Activated CD4-positive, CD25-positive, alpha-beta regulatory T cell treated with anti-CD3 and anti-CD28 coated beads, Interleukin-2, amount 50 U/mL, for 24 hours (primary cell): ENCODE results near the gene TNFRSF12A.
A peak's percentile ranks its signal among the peaks of the same experiment; 100 is the strongest.
"Not testable (repeated sequence)": the region's sequence is repeated elsewhere in the genome, so short reads cannot be mapped to it uniquely, and the experiment has no call there.

Experiments
- ATAC-seq, 2 donors: fragments of 150-1000 bp; cut with Tn5 transposase; one replicate each; pipeline ENCODE4 v1.10.0; 2021; ENCODE audit warnings: mild to moderate bottlenecking in 1 of 2, moderate library complexity in 1 of 2

TNFRSF12A gene

DNA sequence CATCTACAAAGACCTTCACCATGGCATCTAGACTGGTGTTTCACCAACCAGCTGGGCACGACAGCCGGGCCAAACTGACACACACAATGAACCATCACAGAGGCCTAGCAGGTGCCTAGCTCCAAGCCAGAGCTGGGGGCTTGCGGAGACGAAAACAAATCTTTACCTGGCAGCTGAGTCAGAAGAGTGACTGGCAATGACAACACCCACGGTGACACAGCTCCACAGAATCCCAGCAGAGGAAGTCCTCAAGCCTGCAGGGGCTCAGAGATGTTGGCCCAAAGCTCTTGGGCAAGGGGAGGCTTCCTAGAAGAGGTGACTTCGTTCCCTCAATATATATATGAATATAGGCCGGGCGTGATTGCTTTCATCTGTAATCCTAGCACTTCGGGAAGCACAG lies 31.3 kb downstream of the TNFRSF12A start:
- ATAC-seq: no peak

DNA sequence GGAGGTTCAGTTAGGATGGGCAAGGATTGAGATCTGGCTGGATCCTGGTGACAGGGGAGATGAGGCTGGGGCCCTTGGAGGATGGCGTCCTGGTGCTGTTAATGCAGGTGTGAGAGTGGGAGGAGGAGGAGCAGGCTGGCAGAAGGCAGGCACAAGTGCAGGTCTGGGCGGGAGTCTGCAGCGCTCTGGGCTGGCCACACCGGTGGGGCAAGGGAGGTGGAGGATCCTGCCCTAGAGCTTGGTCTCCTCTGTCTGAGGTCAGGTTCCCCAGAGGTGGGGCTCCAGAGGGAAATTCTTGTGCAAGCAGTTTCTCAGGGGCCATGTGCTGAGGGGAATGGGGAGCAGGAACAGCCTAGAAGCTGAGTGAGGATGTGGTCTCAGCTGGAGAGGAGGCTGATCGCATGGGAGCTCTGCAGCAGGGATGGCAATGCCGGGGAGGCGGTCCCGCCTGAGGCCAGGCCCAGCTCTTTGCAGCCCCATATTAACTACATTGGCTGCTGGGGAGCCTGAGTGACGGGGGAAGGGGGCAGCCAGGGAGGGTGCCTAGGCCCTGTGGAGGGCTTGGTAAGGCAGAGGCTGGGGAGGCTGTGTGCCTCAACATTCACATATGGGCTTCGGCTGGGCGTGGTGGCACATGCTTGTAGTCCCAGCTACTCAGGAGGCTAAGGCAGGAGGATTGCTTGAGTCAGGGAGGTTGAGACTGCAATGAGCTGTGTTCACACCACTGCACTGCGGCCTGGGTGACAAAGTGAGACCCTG lies 32.6 kb downstream of the TNFRSF12A start:
- peak; percentile 69 to 70 for ATAC-seq

DNA sequence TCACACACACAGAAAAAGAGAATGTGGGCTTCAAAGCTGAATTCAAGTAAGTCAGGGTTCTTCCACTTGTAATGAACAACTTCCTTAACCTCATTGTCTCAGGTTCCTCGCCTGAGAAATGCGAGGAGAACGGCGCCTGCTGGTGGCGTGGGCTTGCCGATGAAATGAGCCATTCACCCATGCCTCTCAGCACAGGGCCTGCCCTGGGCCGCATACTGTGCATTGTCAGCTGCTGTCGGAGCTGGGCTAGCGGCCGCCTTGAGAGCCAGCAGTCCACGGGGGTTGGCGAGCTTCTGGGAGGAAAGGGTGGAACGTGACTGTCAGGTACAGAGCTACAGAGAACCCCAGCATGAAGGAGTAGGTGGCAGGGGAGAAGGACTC lies 33.2 kb downstream of the TNFRSF12A start:
- peak; percentile 64 to 66 for ATAC-seq

DNA sequence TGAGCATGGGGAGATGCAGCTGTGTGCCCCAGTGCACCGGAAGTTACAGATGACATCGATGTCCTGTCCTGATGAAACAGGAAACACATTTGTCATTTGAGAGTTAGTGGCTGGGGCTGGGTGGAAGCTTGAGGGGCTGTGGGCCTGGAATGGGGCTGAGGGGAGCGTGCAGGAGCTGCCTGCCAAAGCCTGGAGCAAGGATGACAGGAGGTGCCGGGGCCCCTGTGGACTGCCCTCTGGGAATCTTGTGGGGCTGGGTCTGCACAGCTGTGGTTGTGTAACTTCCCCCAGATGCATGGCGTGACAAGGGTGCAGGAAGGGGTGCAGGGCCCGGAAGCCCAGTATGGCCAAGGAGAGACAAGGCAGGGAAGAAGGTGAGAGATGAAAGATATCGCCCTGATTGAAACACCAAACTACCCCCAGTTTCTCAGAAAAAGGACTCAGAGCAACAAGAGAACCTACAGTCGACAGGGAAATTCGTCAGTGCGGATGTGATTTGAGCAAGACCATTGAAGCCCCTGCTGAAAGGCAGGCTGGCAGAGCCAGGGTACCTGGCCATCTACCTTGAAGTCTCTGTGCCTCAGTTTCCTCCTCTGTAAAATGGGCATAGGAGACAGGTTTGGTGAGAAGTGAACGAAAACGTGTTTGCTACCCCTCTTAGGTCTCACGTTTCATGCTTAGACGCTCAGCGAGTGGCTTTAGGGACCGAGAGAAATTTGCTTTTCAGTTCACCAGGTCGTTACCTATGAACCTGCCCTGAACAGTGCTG lies 35.0 kb downstream of the TNFRSF12A start:
- no peak for ATAC-seq

GRCh38 chr16:3055734-3056115 lies 35.6 kb downstream of the TNFRSF12A start:
- ATAC-seq: not testable (repeated sequence)

DNA sequence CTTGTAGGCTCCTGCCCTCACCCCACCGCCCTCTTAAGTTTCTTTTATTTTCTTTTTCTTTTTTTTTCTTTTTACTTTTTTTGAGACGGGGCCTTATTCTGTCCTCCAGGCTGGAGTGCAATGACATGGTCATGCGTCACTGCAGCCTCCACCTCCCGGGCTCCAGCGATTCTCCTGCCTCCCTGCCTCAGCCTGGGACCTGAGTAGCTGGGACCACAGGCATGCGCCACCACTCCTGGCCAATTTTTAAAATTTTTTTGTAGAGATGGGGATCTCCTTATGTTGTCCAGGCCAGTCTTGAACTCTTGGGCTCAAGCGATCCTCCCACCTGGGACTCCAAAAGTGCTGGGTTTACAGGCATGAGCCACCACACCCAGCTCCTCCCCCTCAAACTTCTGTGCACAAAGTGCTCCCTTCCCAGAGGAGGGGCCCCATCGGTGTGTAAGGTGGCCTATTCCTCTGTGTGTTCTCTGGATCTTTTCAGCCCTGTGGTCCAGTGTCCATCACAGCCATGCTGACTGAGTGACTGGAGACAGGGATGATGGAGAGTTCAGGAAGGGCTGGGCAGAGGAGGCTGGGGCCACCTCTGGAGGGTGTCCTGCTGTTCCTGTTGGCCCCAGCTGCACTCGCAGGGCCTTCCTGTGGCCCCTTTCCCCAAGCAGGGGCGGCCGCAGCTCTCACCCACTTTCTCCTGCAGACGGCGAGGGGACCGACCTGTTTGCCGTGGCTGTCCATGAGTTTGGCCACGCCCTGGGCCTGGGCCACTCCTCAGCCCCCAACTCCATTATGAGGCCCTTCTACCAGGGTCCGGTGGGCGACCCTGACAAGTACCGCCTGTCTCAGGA lies 36.4 kb downstream of the TNFRSF12A start:
- ATAC-seq: no peak

- no peak for ATAC-seq
Observed at GRCh38 chr16:3057181-3058138, 37.3 kb downstream of the TNFRSF12A start.

DNA sequence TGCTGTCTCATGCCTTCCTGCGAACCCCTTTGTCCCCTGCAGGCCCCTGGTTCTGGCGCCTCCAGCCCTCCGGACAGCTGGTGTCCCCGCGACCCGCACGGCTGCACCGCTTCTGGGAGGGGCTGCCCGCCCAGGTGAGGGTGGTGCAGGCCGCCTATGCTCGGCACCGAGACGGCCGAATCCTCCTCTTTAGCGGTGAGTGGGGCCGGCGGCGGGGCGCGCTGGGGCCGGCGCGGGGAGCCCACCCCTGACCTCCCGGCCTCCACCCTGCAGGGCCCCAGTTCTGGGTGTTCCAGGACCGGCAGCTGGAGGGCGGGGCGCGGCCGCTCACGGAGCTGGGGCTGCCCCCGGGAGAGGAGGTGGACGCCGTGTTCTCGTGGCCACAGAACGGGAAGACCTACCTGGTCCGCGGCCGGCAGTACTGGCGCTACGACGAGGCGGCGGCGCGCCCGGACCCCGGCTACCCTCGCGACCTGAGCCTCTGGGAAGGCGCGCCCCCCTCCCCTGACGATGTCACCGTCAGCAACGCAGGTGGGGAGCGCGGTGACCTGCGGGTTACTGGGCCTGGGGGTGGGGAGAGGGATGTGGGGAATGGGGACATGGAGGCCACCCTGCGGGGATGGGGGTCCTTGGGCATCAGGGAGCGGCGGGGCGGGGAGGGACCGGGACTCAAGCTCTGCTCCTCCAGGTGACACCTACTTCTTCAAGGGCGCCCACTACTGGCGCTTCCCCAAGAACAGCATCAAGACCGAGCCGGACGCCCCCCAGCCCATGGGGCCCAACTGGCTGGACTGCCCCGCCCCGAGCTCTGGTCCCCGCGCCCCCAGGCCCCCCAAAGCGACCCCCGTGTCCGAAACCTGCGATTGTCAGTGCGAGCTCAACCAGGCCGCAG lies 38.2 kb downstream of the TNFRSF12A start:
- peak; percentile 50 to 51 for ATAC-seq

- ATAC-seq: peak; percentile 89
Observed at GRCh38 chr16:3059041-3059722, 39.0 kb downstream of the TNFRSF12A start.

GRCh38 chr16:3059723-3060242 lies 39.6 kb downstream of the TNFRSF12A start:
- no peak for ATAC-seq

DNA sequence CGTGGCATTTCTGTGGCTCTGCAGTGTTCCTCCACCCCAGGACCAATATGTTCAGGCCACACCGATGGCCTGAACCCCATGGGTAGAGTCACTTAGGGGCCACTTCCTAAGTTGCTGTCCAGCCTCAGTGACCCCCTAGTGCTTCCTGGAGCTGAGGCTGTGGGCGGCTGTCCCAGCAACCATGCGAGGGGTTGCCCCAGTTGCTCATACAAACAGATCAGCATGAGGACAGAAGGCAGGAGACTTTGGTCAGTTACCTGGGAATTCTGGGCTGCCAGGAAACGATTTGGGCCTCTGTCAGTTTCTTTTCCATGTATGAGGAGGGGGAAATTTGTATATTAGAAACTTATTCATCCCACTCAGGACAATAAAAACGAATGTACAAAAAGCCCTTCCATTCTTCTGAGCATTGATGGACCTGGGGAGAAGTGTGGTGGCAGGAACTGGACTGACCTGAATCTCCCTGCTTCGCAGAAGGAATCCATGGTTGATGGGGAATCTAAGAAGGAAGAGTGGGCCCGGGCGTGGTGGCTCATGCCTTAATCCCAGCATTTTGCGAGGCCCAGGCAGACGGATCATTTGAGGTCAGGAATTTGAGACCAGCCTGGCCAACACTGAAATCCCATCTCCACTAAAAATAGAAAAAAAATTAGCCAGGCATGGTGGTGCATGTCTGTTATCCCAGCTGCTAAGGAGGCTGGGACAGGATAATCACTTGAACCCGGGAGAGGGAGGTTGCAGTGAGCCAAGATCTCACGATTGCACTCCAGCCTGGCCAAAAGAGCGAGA lies 40.4 kb downstream of the TNFRSF12A start:
- ATAC-seq: no peak

GRCh38 chr16:3062553-3062952 lies 42.4 kb downstream of the TNFRSF12A start:
- ATAC-seq: no peak

DNA sequence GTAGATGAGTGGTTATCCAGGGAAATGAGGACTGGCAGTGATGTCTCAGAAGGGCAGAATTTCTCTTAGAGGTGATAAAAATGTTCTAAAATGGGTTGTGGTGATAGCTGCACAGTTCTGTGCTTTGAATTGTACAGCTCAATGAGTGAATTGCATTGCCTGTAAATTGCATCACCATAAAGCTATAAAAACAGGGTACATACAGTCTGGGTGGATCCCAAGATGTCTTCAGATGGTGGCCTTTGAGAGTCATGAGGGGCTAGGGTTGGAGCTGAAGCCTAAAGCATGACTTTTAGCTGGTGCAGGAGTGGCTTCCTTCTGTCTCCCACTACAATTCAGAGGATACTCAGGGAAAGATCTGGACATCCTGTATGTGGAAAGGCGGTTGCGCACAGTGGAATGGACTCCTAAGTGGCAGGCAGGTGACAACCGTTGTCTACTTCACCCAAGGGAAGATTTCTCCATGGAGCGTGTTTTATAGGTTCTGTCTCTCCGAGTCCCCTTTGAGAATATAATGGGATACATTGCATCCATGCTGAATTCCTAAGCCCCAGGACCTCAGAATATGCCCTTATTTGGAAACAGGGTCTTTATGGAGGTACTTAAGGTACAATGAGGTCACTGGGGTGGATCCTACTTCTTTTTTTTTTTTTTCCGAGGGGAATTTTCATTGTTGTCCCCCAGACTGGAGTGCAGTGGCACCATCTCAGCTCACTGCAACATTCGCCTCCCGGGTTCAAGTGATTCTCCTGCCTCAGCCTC lies 43.6 kb downstream of the TNFRSF12A start:
- ATAC-seq: no peak

DNA sequence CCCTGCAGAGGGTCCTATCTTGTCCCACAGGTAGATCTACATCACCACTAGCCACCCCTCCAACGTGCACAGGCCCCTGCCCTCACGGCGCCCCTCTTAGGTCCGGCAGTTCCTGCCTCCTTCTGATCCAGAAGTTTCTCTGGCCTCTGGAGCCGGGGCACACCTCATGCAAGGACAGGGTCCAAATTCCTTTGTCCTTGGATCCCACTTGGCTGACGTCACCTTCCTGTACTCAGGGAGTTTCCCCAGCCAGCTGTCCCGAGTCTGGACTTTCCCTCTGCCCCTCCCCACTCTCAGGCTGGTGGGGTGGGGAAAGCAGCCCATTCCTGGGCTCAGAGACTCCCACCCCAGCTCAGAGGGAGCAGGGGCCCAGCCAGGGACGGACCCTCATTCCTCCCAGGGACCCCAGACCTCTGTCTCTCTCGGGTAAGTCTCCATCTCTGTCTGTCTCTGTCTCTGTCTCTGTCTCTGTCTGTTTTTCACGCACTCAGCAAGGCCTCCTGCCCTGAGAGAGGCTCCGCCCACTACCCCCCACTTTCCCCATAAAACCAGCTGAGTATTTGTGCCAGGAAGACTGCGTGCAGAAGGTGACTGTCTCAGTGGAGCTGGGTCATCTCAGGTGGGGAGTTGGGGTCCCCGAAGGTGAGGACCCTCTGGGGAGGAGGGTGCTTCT lies 45.0 kb downstream of the TNFRSF12A start, which contains the start of gene IL32:
Gene IL32 (plus strand): TSS at position 572 of the 673 bp plus-strand sequence. CDS start 172 bp downstream, outside the sequence.
- ATAC-seq: peak; percentile 67

GRCh38 chr16:3065742-3066439 lies 45.7 kb downstream of the TNFRSF12A start:
- ATAC-seq: peak; percentile 41 to 49

DNA sequence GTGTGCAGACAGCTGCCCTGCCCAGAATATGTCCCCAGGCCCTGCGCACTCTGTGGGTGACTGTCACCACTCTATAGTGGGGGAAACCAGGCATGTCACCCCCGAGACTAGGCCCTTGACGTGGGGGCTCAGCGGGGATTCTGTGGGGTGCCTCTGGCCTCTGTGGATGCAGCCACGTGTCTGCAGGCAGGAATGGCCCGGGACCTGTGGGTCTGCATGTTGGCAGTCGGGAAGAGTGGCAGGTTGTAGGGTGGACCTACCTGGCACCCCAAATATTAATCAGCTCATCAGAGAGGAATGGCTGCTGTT lies 46.2 kb downstream of the TNFRSF12A start:
- ATAC-seq: no peak

- ATAC-seq: no peak
Observed at GRCh38 chr16:3068487-3068886, 48.3 kb downstream of the TNFRSF12A start.
